Vagina (tissue), 2 donors: Measurements from ENCODE around the gene CNIH3. TPM values are rescaled to one million over a fixed set of nuclear protein-coding genes. Genes with fewer than 3 reads are reported as not detected.
A peak's percentile ranks its signal among the peaks of the same experiment; 100 is the strongest.

Experiments used
- DNase-seq, 2 donors: peaks; one replicate each; pipeline ENCODE4 v3.0.0-alpha.2; 2017; ENCODE audit errors: extremely low spot score in 2 of 2
- H3K27ac ChIP-seq: fragments of 200-600 bp; sonication (generic); one replicate; pipeline ENCODE4 v1.5.1; 2019
- H3K27me3 ChIP-seq: fragments of 200-600 bp; sonication (generic); one replicate; pipeline ENCODE4 v1.5.1; 2019
- H3K36me3 ChIP-seq, 2 donors: fragments of 200-600 bp; sonication (generic); one replicate each; pipeline ENCODE4 v1.5.1; 2017 to 2019
- H3K4me1 ChIP-seq: fragments of 200-600 bp; sonication (generic); one replicate; pipeline ENCODE4 v1.5.1; 2019
- H3K4me3 ChIP-seq, 2 donors: fragments of 200-600 bp; sonication (generic); 1 replicate in 1 of 2; 2 replicates in 1 of 2; pipeline ENCODE4 v1.5.1; 2016 to 2019
- H3K9me3 ChIP-seq: fragments of 200-600 bp; sonication (generic); one replicate; pipeline ENCODE4 v1.5.1; 2019
- POLR2A ChIP-seq, 2 donors: fragments of 450-650 bp; IDR thresholded peaks; one replicate each; pipeline ENCODE4 v1.6.1; 2017; ENCODE audit warnings: antibody characterized with exemption in 2 of 2, mild to moderate bottlenecking in 2 of 2, moderate library complexity in 2 of 2
- POLR2AphosphoS5 ChIP-seq, 2 donors: sonication (generic); formaldehyde crosslinking; IDR thresholded peaks; one replicate each; pipeline ENCODE4 v1.9.0; 2017; ENCODE audit warnings: antibody characterized with exemption in 2 of 2, mild to moderate bottlenecking in 2 of 2, low read depth in 1 of 2; ENCODE audit not compliant: insufficient read depth in 1 of 2
- intact Hi-C: fragments of 100-400 bp; cut with DNase I; formaldehyde crosslinking; loops from one replicate; pipeline ENCODE4 v1.15.1; 2023
- total RNA-seq: library from RNA; depleted of rRNA; stranded (reverse); fragments of >200 nt; gene quantifications from one replicate; pipeline ENCODE4 v1.2.3, GENCODE V29; 2016
- TF ChIP-seq, protein P1 (sequence below), 3 experiments: fragments of 450-650 bp in 2 of 3; fragments of 200-600 bp in 1 of 3; sonication (generic) in 1 of 3; IDR thresholded peaks; one replicate each; pipeline ENCODE4 v1.5.1; 2017 to 2019; ENCODE audit warnings: antibody characterized with exemption in 3 of 3, mild to moderate bottlenecking in 2 of 3, moderate library complexity in 2 of 3

The CNIH3 gene
- total RNA-seq, 1 donor from 2014 or later, result not detected

DNA sequence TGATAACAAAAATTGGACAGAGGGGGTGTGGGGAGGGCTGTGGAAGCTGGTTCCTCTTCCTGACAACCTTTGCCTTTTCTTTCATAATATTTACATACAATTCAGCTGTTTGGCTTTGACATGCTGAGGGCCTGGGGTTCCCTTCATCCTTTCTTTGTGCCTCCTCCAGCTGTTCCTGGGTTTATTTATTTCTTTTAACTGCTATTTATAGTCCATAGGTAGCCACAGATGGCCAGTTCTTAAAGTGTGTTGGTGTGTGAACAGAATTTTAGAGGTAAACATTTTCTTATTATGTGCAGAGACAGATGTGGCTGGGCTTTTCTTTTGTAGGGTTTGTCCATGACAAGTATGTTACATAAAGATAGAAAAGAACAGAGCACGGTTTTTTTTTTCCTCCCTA lies 34.1 kb upstream of the CNIH3 start:
- Histone ChIP-seq H3K27ac (no peak overlapping the region), H3K36me3 (no peaks in the 10 kb centered on the region), H3K9me3 (no peaks in the 10 kb centered on the region), H3K4me1 (no peaks in the 10 kb centered on the region), H3K27me3 (no peaks in the 10 kb centered on the region), H3K4me3 (no peak overlapping the region)
- TF ChIP-seq POLR2AphosphoS5 (IDR thresholded peaks at IDR 0.05; ENCODE audit: insufficient read depth in 1 of 2, low read depth in 1 of 2) (no peak), POLR2A (IDR thresholded peaks at IDR 0.05) (no peak)
- TF ChIP-seq, protein P1, sequence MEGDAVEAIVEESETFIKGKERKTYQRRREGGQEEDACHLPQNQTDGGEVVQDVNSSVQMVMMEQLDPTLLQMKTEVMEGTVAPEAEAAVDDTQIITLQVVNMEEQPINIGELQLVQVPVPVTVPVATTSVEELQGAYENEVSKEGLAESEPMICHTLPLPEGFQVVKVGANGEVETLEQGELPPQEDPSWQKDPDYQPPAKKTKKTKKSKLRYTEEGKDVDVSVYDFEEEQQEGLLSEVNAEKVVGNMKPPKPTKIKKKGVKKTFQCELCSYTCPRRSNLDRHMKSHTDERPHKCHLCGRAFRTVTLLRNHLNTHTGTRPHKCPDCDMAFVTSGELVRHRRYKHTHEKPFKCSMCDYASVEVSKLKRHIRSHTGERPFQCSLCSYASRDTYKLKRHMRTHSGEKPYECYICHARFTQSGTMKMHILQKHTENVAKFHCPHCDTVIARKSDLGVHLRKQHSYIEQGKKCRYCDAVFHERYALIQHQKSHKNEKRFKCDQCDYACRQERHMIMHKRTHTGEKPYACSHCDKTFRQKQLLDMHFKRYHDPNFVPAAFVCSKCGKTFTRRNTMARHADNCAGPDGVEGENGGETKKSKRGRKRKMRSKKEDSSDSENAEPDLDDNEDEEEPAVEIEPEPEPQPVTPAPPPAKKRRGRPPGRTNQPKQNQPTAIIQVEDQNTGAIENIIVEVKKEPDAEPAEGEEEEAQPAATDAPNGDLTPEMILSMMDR (IDR thresholded peaks at IDR 0.05), result no peak
- no peak for DNase-seq
- intact Hi-C loops, result no loop called here

DNA sequence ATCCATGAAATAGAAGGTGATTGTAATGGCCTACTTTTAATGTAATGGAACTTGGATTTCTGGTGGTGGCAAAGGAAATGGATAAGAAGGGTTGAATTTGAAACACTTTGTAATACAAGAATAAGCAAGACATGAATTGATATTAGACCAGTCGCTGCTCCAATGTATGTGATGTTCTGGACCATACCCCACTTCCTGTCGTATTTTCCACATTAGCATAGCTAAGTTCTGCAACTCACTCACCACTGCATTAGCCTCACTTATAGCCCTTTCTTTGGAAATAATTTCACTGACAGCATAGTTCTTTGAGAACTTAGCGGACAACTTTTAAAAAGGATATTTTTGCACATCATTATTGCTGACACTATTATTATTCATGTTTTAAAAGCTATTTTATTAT lies 32.3 kb upstream of the CNIH3 start:
- no peak overlapping the region for H3K27ac ChIP-seq
- no peak for DNase-seq
- no peaks in the 10 kb centered on the region for H3K4me1 ChIP-seq
- TF ChIP-seq POLR2A (IDR thresholded peaks at IDR 0.05) (no peak), POLR2AphosphoS5 (IDR thresholded peaks at IDR 0.05; ENCODE audit: insufficient read depth in 1 of 2, low read depth in 1 of 2) (no peak)
- TF ChIP-seq, protein P1 (IDR thresholded peaks at IDR 0.05), result no peak
- H3K9me3 ChIP-seq, result no peaks in the 10 kb centered on the region
- intact Hi-C loops, result no loop called here
- no peaks in the 10 kb centered on the region for H3K36me3 ChIP-seq
- no peak overlapping the region for H3K4me3 ChIP-seq
- H3K27me3 ChIP-seq, result no peaks in the 10 kb centered on the region

DNA sequence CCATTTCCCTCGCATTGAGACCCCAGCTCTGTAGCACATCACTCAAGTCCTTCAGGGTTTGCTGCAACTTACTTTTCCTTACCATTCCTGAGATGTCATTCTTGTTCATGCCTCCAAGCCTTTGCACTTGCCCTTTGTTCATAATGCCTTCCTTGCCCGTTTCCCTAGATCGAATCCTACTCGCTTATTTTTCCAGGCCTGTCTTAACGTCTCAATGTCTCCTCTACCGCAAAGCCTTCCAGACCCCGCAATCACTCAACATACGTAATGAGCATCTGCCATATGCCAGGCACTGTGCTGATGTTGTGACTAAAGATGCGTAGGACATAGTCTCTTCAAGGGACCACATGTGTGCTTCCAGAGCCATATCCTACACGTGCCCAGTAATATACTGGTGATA lies 31.1 kb upstream of the CNIH3 start:
- Histone ChIP-seq H3K27ac (no peak overlapping the region), H3K27me3 (no peaks in the 10 kb centered on the region), H3K9me3 (no peaks in the 10 kb centered on the region), H3K4me3 (no peak overlapping the region), H3K4me1 (no peaks in the 10 kb centered on the region), H3K36me3 (no peaks in the 10 kb centered on the region)
- no peak for TF ChIP-seq POLR2AphosphoS5 (IDR thresholded peaks at IDR 0.05; ENCODE audit: insufficient read depth in 1 of 2, low read depth in 1 of 2)
- TF ChIP-seq, protein P1 (IDR thresholded peaks at IDR 0.05), result no peak
- TF ChIP-seq POLR2A (IDR thresholded peaks at IDR 0.05), result no peak
- intact Hi-C loops, result no loop called here
- peak in 1 of 2 donors; percentile 67 for DNase-seq

DNA sequence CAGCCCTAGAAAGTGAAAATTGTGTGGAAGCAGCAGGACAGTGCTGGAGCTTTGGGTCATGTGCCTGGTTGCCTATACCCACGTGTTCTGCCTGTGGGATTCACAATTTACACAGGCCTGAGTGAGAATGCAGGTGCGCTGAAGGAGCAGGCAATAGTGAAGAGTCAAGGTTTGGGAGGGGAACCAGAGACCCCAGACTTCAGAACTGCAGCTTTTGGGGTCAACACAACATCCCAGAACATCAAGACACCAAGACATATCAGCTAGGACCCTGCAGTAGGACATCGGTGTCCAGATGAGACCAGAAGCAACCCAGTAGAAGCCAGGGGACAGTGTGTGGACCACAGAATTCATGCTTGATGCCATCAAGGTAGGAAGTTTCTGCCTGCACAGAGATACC lies 29.1 kb upstream of the CNIH3 start:
- DNase-seq, result peak; percentile 52 to 61
- TF ChIP-seq, protein P1 (IDR thresholded peaks at IDR 0.05), result no peak
- TF ChIP-seq POLR2AphosphoS5 (IDR thresholded peaks at IDR 0.05; ENCODE audit: insufficient read depth in 1 of 2, low read depth in 1 of 2) (no peak), POLR2A (IDR thresholded peaks at IDR 0.05) (no peak)
- no peaks in the 10 kb centered on the region for H3K36me3 ChIP-seq
- no peak overlapping the region for H3K27ac ChIP-seq
- H3K27me3 ChIP-seq, result no peaks in the 10 kb centered on the region
- H3K9me3 ChIP-seq, result no peaks in the 10 kb centered on the region
- H3K4me1 ChIP-seq, result no peaks in the 10 kb centered on the region
- intact Hi-C loops, result no loop called here
- no peak overlapping the region for H3K4me3 ChIP-seq

DNA sequence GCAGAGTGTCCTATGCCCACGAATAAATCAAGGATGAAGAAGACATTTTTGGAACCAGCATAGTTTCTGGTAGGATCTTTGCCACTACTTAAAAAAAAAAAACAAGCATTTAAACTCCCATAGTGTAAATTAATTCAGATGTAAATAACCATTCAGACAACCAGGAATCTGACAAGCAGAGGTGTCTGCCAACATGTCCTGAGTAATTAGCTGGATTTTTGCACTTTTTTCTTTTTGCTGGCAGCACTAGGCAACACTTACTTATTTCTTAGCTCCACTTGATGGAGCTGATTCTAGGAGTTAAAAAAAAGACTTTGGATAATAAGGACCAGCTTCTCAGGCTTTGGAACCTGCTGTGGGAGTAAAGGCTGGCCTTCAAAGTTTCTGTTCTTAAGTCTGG lies 27.6 kb upstream of the CNIH3 start:
- DNase-seq, result no peak
- H3K4me1 ChIP-seq, result no peaks in the 10 kb centered on the region
- H3K9me3 ChIP-seq, result no peaks in the 10 kb centered on the region
- no peaks in the 10 kb centered on the region for H3K36me3 ChIP-seq
- no peak overlapping the region for H3K27ac ChIP-seq
- H3K4me3 ChIP-seq, result no peak overlapping the region
- intact Hi-C loops, result no loop called here
- no peaks in the 10 kb centered on the region for H3K27me3 ChIP-seq
- TF ChIP-seq POLR2AphosphoS5 (IDR thresholded peaks at IDR 0.05; ENCODE audit: insufficient read depth in 1 of 2, low read depth in 1 of 2) (no peak), POLR2A (IDR thresholded peaks at IDR 0.05) (no peak)
- TF ChIP-seq, protein P1 (IDR thresholded peaks at IDR 0.05), result no peak
